ENCODE data around the gene RNF217. TPM values are rescaled to one million over a fixed set of nuclear protein-coding genes. Genes with fewer than 3 reads are reported as not detected.

Gene RNF217
- total and polyA plus RNA-seq, 2 of the 8 experiments (the other 6 are each of a cell fraction or from before 2014, with no cell fraction given): 2.0 to 8.9 TPM

GRCh38 chr6:124926435-124926834 lies 35.8 kb upstream of the RNF217 start:
- H3K79me1 ChIP-seq (ENCODE audit: low read depth, low read length): no peaks in the 10 kb centered on the region
- no peak overlapping the region for H3K27ac ChIP-seq (ENCODE audit: low read depth, low read length)
- H3K9me3 ChIP-seq (ENCODE audit: insufficient read depth in 2 of 2, low read depth in 1 of 2, low read length in 1 of 2): no peaks in the 10 kb centered on the region
- ChIA-PET POLR2A (ENCODE audit: partially characterized antibody) (no interaction called here), CTCF (ENCODE audit: partially characterized antibody) (no interaction called here)
- no peak overlapping the region for H2BK12ac ChIP-seq (ENCODE audit: low read depth, low read length)
- no peak overlapping the region for H3K56ac ChIP-seq (replicated peaks; ENCODE audit: insufficient read length, low read depth, low read length)
- H3K4me1 ChIP-seq (replicated peaks in 1 of 4; ENCODE audit: control insufficient read depth in 3 of 4, insufficient read depth in 4 of 4, low read length in 3 of 4): no peaks in the 10 kb centered on the region
- H3K14ac ChIP-seq (ENCODE audit: insufficient read length): no peak overlapping the region
- no peak overlapping the region for H3K4me2 ChIP-seq (ENCODE audit: insufficient read depth in 1 of 2, low read depth in 2 of 2, low read length in 2 of 2)
- no peak overlapping the region for H2BK20ac ChIP-seq (ENCODE audit: low read length)
- no peak overlapping the region for H4K91ac ChIP-seq (replicated peaks; ENCODE audit: insufficient read length, low read length)
- no peaks in the 10 kb centered on the region for H3K23me2 ChIP-seq (ENCODE audit: low read depth, low read length)
- H3K4ac ChIP-seq (replicated peaks; ENCODE audit: insufficient read length, low read depth, low read length): no peak overlapping the region
- H4K5ac ChIP-seq (ENCODE audit: insufficient read length, low read depth, low read length): no peak overlapping the region
- H2BK15ac ChIP-seq (ENCODE audit: low read length): no peak overlapping the region
- no peak overlapping the region for H2BK120ac ChIP-seq (replicated peaks; ENCODE audit: low read depth, low read length)
- no peaks in the 10 kb centered on the region for H4K20me1 ChIP-seq (replicated peaks in 1 of 2; ENCODE audit: control insufficient read depth in 1 of 2, insufficient read depth in 2 of 2, low read length in 2 of 2)
- H3K79me2 ChIP-seq (ENCODE audit: control insufficient read depth in 1 of 2, insufficient read depth in 2 of 2, low read length in 2 of 2): no peaks in the 10 kb centered on the region
- H3K23ac ChIP-seq (ENCODE audit: insufficient read length): no peak overlapping the region
- no peak overlapping the region for H2BK5ac ChIP-seq (ENCODE audit: low read depth, low read length)
- no peaks in the 10 kb centered on the region for H3K27me3 ChIP-seq (replicated peaks in 1 of 4; ENCODE audit: control insufficient read depth in 3 of 4, extremely low read depth in 1 of 4, insufficient read depth in 3 of 4, low read length in 3 of 4)
- H3K18ac ChIP-seq (ENCODE audit: extremely low read depth, low read length): no peak overlapping the region
- no peak overlapping the region for H2AK5ac ChIP-seq (ENCODE audit: low read depth, low read length)
- no peak overlapping the region for H2AFZ ChIP-seq (ENCODE audit: low read length)
- FAIRE-seq (no peak), DNase-seq (ENCODE audit: low read depth in 1 of 2, low spot score in 2 of 2) (no peak)
- H4K8ac ChIP-seq (ENCODE audit: extremely low read depth, insufficient read depth, low read length): no peak overlapping the region
- no peak for TF ChIP-seq TAF1 (IDR thresholded peaks at IDR 0.05; ENCODE audit: low read depth, low read length)
- no peak for TF ChIP-seq POU5F1 (IDR thresholded peaks at IDR 0.05; ENCODE audit: low read depth, low read length)
- no peak for TF ChIP-seq SP4 (IDR thresholded peaks at IDR 0.05; ENCODE audit: low read length)
- no peak for TF ChIP-seq FOSL1 (IDR thresholded peaks at IDR 0.05; ENCODE audit: insufficient read depth, low read depth, low read length)
- no peak for TF ChIP-seq USF2 (IDR thresholded peaks at IDR 0.05; ENCODE audit: low read length)
- H3K9ac ChIP-seq (replicated peaks in 1 of 4; ENCODE audit: extremely low read depth in 1 of 4, low read depth in 3 of 4, low read length in 3 of 4): no peak overlapping the region
- no peaks in the 10 kb centered on the region for H3K36me3 ChIP-seq (ENCODE audit: control insufficient read depth in 2 of 4, insufficient read depth in 4 of 4, low read length in 3 of 4)
- no peak overlapping the region for H3K4me3 ChIP-seq (ENCODE audit: extremely low read depth in 1 of 4, insufficient read depth in 2 of 4, low read depth in 3 of 4, low read length in 4 of 4)
- 97% methylated on average over 2 of the region's 2 CpGs; no CpG with 5 or more reads in 1 of the 2 experiments for WGBS, 2 experiments (ENCODE audit: extremely low coverage in 1 of 2, insufficient coverage in 1 of 2, insufficient read length in 1 of 2, insufficient replicate concordance in 2 of 2, low coverage in 1 of 2, low lambda C conversion rate in 2 of 2, missing lambda C conversion rate in 1 of 2)

Data from H1 (cell line).